Activated naive CD8-positive, alpha-beta T cell treated with anti-CD3 and anti-CD28 coated beads for 36 hours (primary cell): ENCODE data around the gene DGKH. TPM values are rescaled to one million over a fixed set of nuclear protein-coding genes. Genes with fewer than 3 reads are reported as not detected.
"Not testable (repeated sequence)": the region's sequence is repeated elsewhere in the genome, so short reads cannot be mapped to it uniquely, and the experiment has no call there.

Source experiments
- DNase-seq: peaks from one replicate; pipeline ENCODE4 v3.0.0; 2021
- H3K27ac Mint-ChIP-seq: one replicate; pipeline ENCODE4 v1.8.0; 2022; ENCODE audit warnings: mild to moderate bottlenecking, moderate library complexity, mixed read lengths
- H3K27me3 Mint-ChIP-seq: one replicate; pipeline ENCODE4 v1.8.0; 2022; ENCODE audit warnings: mild to moderate bottlenecking, mixed read lengths
- H3K36me3 Mint-ChIP-seq: one replicate; pipeline ENCODE4 v1.8.0; 2021; ENCODE audit warnings: mild to moderate bottlenecking, mixed read lengths
- H3K4me1 Mint-ChIP-seq: one replicate; pipeline ENCODE4 v1.8.0; 2021; ENCODE audit warnings: mixed read lengths
- H3K4me3 Mint-ChIP-seq: one replicate; pipeline ENCODE4 v1.8.0; 2022; ENCODE audit warnings: mild to moderate bottlenecking, moderate library complexity, mixed read lengths
- H3K9me3 Mint-ChIP-seq: one replicate; pipeline ENCODE4 v1.8.0; 2022; ENCODE audit warnings: mixed read lengths
- total RNA-seq, 2 experiments: library from RNA; stranded (reverse); gene quantifications; one replicate each; pipeline ENCODE4 v1.2.3, GENCODE V29; 2021

DGKH gene
- total RNA-seq, 2 experiments from 2014 or later: 11.7 to 12.2 TPM

GRCh38 chr13:42075517-42075916 is 27.1 kb downstream of the DGKH start:
- Mint-ChIP-seq H3K4me3 (no peak overlapping the region), H3K27me3 (no peaks in the 10 kb centered on the region), H3K36me3 (peaks cover 12% of the 10 kb centered on the region), H3K9me3 (no peaks in the 10 kb centered on the region), H3K4me1 (peaks cover 25% of the 10 kb centered on the region), H3K27ac (no peak overlapping the region)
- DNase-seq: no peak

- H3K9me3 Mint-ChIP-seq: no peaks in the 10 kb centered on the region
- H3K27me3 Mint-ChIP-seq: no peaks in the 10 kb centered on the region
- no peak for DNase-seq
- peaks cover 19% of the 10 kb centered on the region for H3K4me1 Mint-ChIP-seq
- no peak overlapping the region for H3K27ac Mint-ChIP-seq
- no peak overlapping the region for H3K4me3 Mint-ChIP-seq
- peaks cover 6% of the 10 kb centered on the region for H3K36me3 Mint-ChIP-seq
Observed at GRCh38 chr13:42076309-42076713, 27.9 kb downstream of the DGKH start.

- H3K4me1 Mint-ChIP-seq: peaks cover 21% of the 10 kb centered on the region
- H3K27ac Mint-ChIP-seq: no peak overlapping the region
- peaks cover 10% of the 10 kb centered on the region for H3K36me3 Mint-ChIP-seq
- no peaks in the 10 kb centered on the region for H3K27me3 Mint-ChIP-seq
- peaks cover 4% of the 10 kb centered on the region for H3K9me3 Mint-ChIP-seq
- H3K4me3 Mint-ChIP-seq: no peak overlapping the region
- no peak for DNase-seq
Observed at GRCh38 chr13:42078128-42078808, 29.8 kb downstream of the DGKH start.

- Mint-ChIP-seq H3K9me3 (peaks cover 5% of the 10 kb centered on the region), H3K4me1 (peaks cover 10% of the 10 kb centered on the region), H3K27me3 (no peaks in the 10 kb centered on the region), H3K4me3 (no peak overlapping the region), H3K36me3 (peaks cover 18% of the 10 kb centered on the region), H3K27ac (peak overlapping the region; percentile 23)
- DNase-seq: no peak
Observed at GRCh38 chr13:42083138-42083770, 34.8 kb downstream of the DGKH start.

DNA sequence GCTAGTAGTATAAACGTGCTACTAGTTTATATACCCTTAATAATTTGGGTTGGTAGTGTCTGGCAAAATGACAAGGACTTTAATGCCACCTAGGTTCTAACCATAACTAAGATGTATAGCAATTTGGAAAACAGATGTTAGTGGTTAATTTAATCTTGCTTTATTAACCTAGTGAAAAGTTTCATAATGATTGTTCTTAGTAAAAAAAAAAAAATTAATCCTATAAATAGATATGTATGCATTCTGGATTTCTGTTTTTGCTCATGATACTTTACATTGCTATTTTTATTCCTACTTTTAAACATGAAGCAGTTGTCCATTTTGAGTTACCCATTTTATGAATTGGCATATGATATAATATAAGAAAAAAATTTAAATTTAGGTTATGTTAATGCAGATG is 36.3 kb downstream of the DGKH start:
- Mint-ChIP-seq H3K36me3 (peaks cover 18% of the 10 kb centered on the region), H3K27ac (no peak overlapping the region), H3K27me3 (no peaks in the 10 kb centered on the region), H3K9me3 (peaks cover 5% of the 10 kb centered on the region), H3K4me1 (peaks cover 10% of the 10 kb centered on the region), H3K4me3 (no peak overlapping the region)
- DNase-seq: no peak

- H3K36me3 Mint-ChIP-seq: peaks cover 24% of the 10 kb centered on the region
- DNase-seq: no peak
- H3K27me3 Mint-ChIP-seq: no peaks in the 10 kb centered on the region
- peaks cover 10% of the 10 kb centered on the region for H3K4me1 Mint-ChIP-seq
- no peak overlapping the region for H3K4me3 Mint-ChIP-seq
- H3K27ac Mint-ChIP-seq: no peak overlapping the region
- H3K9me3 Mint-ChIP-seq: peaks cover 7% of the 10 kb centered on the region
Observed at GRCh38 chr13:42086582-42086981, 38.1 kb downstream of the DGKH start.

DNA sequence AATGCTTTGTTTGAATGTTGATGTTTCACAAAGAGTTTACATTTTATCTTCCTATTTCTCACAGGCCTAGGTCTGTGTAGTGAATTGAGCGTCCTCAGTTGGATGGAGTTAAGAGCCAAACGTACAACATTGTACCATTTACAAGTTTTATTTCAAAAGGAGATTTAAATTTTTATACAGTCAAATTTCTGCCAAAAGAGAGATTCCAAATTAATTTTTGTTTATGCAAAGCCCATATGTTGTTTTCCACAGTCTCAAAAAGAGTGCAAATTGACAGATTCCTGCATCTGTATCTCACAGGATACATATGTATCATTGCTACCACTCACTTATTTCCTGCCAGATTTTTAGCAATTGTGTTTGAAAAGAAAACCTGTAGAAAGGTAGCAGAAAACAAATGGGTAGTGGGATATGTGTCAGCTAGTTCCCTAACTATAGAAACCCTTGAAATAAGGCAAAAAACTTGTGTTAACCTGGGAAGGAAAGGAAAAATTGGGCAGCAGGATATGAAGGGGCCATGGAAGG is 46.1 kb downstream of the DGKH start:
- Mint-ChIP-seq H3K27ac (no peak overlapping the region), H3K27me3 (no peaks in the 10 kb centered on the region), H3K9me3 (peaks cover 3% of the 10 kb centered on the region), H3K36me3 (peaks cover 9% of the 10 kb centered on the region), H3K4me3 (no peak overlapping the region), H3K4me1 (peaks cover 6% of the 10 kb centered on the region)
- DNase-seq: no peak

GRCh38 chr13:42096222-42096621 is 47.8 kb downstream of the DGKH start:
- not testable (repeated sequence) for H3K36me3 Mint-ChIP-seq, DNase-seq, H3K4me1 Mint-ChIP-seq, H3K27ac Mint-ChIP-seq, H3K27me3 Mint-ChIP-seq, H3K9me3 Mint-ChIP-seq, H3K4me3 Mint-ChIP-seq

- no peaks in the 10 kb centered on the region for H3K27me3 Mint-ChIP-seq
- DNase-seq: no peak
- H3K4me3 Mint-ChIP-seq: no peak overlapping the region
- peaks cover 6% of the 10 kb centered on the region for H3K4me1 Mint-ChIP-seq
- H3K9me3 Mint-ChIP-seq: peaks cover 5% of the 10 kb centered on the region
- no peak overlapping the region for H3K27ac Mint-ChIP-seq
- H3K36me3 Mint-ChIP-seq: peaks cover 15% of the 10 kb centered on the region
Observed at GRCh38 chr13:42099962-42100675, 51.7 kb downstream of the DGKH start.

- no peak overlapping the region for H3K4me3 Mint-ChIP-seq
- no peaks in the 10 kb centered on the region for H3K27me3 Mint-ChIP-seq
- peaks cover 6% of the 10 kb centered on the region for H3K4me1 Mint-ChIP-seq
- H3K27ac Mint-ChIP-seq: no peak overlapping the region
- DNase-seq: no peak
- peaks cover 5% of the 10 kb centered on the region for H3K9me3 Mint-ChIP-seq
- H3K36me3 Mint-ChIP-seq: peaks cover 15% of the 10 kb centered on the region
Observed at GRCh38 chr13:42100960-42101359, 52.5 kb downstream of the DGKH start.

DNA sequence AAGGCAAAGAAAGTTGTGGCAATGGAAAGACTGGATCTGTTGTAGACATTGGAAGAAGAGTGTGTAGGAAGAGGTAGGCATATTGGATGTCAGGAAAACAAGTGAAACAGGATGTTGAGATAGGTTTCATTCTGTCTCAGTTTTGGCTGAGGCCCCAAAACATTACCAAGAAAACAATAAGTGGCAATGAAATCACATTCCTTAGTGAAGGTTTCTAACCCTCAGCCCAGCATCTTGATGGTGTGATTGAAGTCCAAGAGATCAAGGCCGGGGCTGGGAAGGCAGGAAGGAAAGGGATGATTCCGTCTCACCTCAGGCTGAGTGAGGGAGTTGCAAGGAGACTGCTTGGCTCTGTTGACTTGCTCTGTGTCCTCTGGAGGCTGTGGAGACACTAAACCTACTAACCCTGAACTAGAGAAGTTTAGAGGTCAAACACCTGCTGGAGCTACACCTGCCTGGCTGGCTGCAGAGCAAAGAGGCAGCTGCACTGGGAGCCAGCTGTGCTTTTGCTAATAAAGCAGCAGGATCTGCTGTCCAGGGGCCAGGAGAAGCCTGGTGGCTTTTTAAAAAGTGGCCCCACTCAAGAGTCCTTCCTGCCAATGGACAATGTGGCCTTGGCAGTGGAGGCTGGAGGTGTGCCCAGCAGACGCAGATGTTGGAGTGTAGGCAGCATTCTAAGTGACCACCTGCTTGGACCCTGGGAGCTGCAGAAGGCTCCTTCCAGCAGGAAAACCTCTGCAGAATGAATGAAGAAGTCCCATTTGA is 53.6 kb downstream of the DGKH start:
- DNase-seq: no peak
- H3K4me1 Mint-ChIP-seq: peaks cover 7% of the 10 kb centered on the region
- H3K9me3 Mint-ChIP-seq: peaks cover 5% of the 10 kb centered on the region
- H3K27ac Mint-ChIP-seq: no peak overlapping the region
- peaks cover 13% of the 10 kb centered on the region for H3K36me3 Mint-ChIP-seq
- H3K4me3 Mint-ChIP-seq: no peak overlapping the region
- no peaks in the 10 kb centered on the region for H3K27me3 Mint-ChIP-seq

GRCh38 chr13:42102961-42103865 is 54.8 kb downstream of the DGKH start:
- H3K4me1 Mint-ChIP-seq: peaks cover 10% of the 10 kb centered on the region
- peaks cover 13% of the 10 kb centered on the region for H3K36me3 Mint-ChIP-seq
- H3K9me3 Mint-ChIP-seq: peaks cover 5% of the 10 kb centered on the region
- no peaks in the 10 kb centered on the region for H3K27me3 Mint-ChIP-seq
- H3K27ac Mint-ChIP-seq: no peak overlapping the region
- no peak overlapping the region for H3K4me3 Mint-ChIP-seq
- DNase-seq: no peak

- no peak for DNase-seq
- Mint-ChIP-seq H3K27ac (peak overlapping the region; percentile 18), H3K4me1 (peaks cover 13% of the 10 kb centered on the region), H3K9me3 (peaks cover 5% of the 10 kb centered on the region), H3K27me3 (no peaks in the 10 kb centered on the region), H3K36me3 (peaks cover 8% of the 10 kb centered on the region), H3K4me3 (no peak overlapping the region)
Observed at GRCh38 chr13:42106998-42107397, 58.5 kb downstream of the DGKH start.

- Mint-ChIP-seq H3K4me3 (no peak overlapping the region), H3K4me1 (peaks cover 13% of the 10 kb centered on the region), H3K9me3 (peaks cover 5% of the 10 kb centered on the region), H3K27ac (peak overlapping the region; percentile 18), H3K27me3 (no peaks in the 10 kb centered on the region), H3K36me3 (peaks cover 6% of the 10 kb centered on the region)
- no peak for DNase-seq
Observed at GRCh38 chr13:42107421-42107820, 59.0 kb downstream of the DGKH start.
